Erythroblast (primary cell): ENCODE measurements around the gene NUDT22.

ENCODE experiments used
- GATA1 ChIP-seq: IDR thresholded peaks from 2 replicates; pipeline ENCODE4 v1.6.1; 2011; ENCODE audit warnings: low read depth, mild to moderate bottlenecking, control low read depth, low read length, moderate library complexity
- POLR2A ChIP-seq: IDR thresholded peaks from 2 replicates; pipeline ENCODE4 v1.6.1; 2011; ENCODE audit warnings: mild to moderate bottlenecking, low read length

GRCh38 chr11:64266339-64266738 lies 40.3 kb downstream of the NUDT22 start:
- no peak for TF ChIP-seq POLR2A
- no peak for TF ChIP-seq GATA1
